B cell (primary cell): ENCODE results near the gene METTL5. TPM values are rescaled to one million over a fixed set of nuclear protein-coding genes. Genes with fewer than 3 reads are reported as not detected.

ENCODE experiments used
- ATAC-seq: fragments of 200-7000 bp; cut with Tn5 transposase; one replicate; pipeline ENCODE4 v1.10.0; 2021; ENCODE audit warnings: low read depth, mild to moderate bottlenecking, moderate number of reproducible peaks, moderate library complexity
- CTCF ChIA-PET: fragments of 350-600 bp; sonication (Branson Sonifier 250); formaldehyde crosslinking; loops from one replicate; lab custom pipeline; 2021; ENCODE audit warnings: antibody characterized with exemption, inconsistent platforms; lab: Charles Lee
- POLR2A ChIA-PET: fragments of 350-600 bp; sonication (Branson Sonifier 250); formaldehyde crosslinking; loops from one replicate; lab custom pipeline; 2021; ENCODE audit warnings: antibody characterized with exemption; lab: Charles Lee
- DNase-seq: peaks from one replicate; pipeline ENCODE4 v3.0.0; 2013
- H2AFZ ChIP-seq: 2 replicates; pipeline ENCODE4 v1.6.1; 2012; ENCODE audit warnings: mild to moderate bottlenecking, low read depth, low read length; ENCODE audit not compliant: insufficient read depth, poor library complexity, severe bottlenecking
- H3K27ac ChIP-seq, 2 donors: 1 replicate in 1 of 2; 2 replicates in 1 of 2; pipeline ENCODE4 v1.5.1; 2012 to 2013; ENCODE audit warnings: low read length in 2 of 2, mild to moderate bottlenecking in 2 of 2, moderate library complexity in 1 of 2
- H3K27me3 ChIP-seq, 4 experiments: fragments of 200-600 bp in 1 of 4; sonication (generic) in 1 of 4; replicated peaks in 1 of 4; 1 replicate in 2 of 4; 2 replicates in 2 of 4; pipeline versions ENCODE4 v1.6.1 to v1.7.0; 2013 to 2016; ENCODE audit warnings: low read length in 3 of 4, mild to moderate bottlenecking in 2 of 4, mixed read lengths in 1 of 4, moderate library complexity in 1 of 4; ENCODE audit not compliant: insufficient read depth in 4 of 4, control insufficient read depth in 3 of 4; ENCODE audit errors: control extremely low read depth in 1 of 4
- H3K36me3 ChIP-seq, 2 experiments: replicated peaks in 1 of 2; 1 replicate in 1 of 2; 2 replicates in 1 of 2; pipeline versions ENCODE4 v1.6.1 to v1.7.1; 2013; ENCODE audit warnings: low read length in 1 of 2; ENCODE audit not compliant: insufficient read depth in 2 of 2, control insufficient read depth in 1 of 2; ENCODE audit errors: control extremely low read depth in 1 of 2, extremely low read depth in 1 of 2
- H3K4me1 ChIP-seq, 2 donors: fragments of 200-600 bp in 1 of 2; sonication (generic) in 1 of 2; 1 replicate in 1 of 2; 2 replicates in 1 of 2; pipeline versions ENCODE4 v1.5.1 to v1.6.1; 2013 to 2017; ENCODE audit warnings: low read length in 2 of 2; ENCODE audit not compliant: control insufficient read depth in 2 of 2, insufficient read depth in 2 of 2
- H3K4me2 ChIP-seq: replicated peaks from 2 replicates; pipeline ENCODE3; 2012; ENCODE audit warnings: mild to moderate bottlenecking, low read depth, low read length; ENCODE audit not compliant: poor library complexity, severe bottlenecking
- H3K4me3 ChIP-seq, 5 experiments: fragments of 200-600 bp in 1 of 5; sonication (generic) in 1 of 5; 1 replicate in 3 of 5; 2 replicates in 2 of 5; pipeline versions ENCODE4 v1.5.1 to v1.7.0; 2011 to 2016; ENCODE audit warnings: low read length in 4 of 5, mild to moderate bottlenecking in 4 of 5, low read depth in 2 of 5, control low read depth in 1 of 5, moderate library complexity in 1 of 5; ENCODE audit not compliant: insufficient read depth in 1 of 5; ENCODE audit errors: control extremely low read depth in 1 of 5, extremely low read depth in 1 of 5
- H3K79me2 ChIP-seq: fragments of 200-600 bp; sonication (generic); one replicate; pipeline ENCODE4 v1.6.0; 2016; ENCODE audit warnings: low read length; ENCODE audit not compliant: control insufficient read depth, insufficient read depth
- H3K9ac ChIP-seq: fragments of 200-600 bp; sonication (generic); 2 replicates; pipeline ENCODE4 v1.6.1; 2017; ENCODE audit warnings: mild to moderate bottlenecking, low read length, moderate library complexity
- H3K9me3 ChIP-seq, 3 donors: one replicate each; pipeline versions ENCODE4 v1.6.1 to v1.7.1; 2013; ENCODE audit warnings: low read length in 2 of 3; ENCODE audit not compliant: control insufficient read depth in 2 of 3, insufficient read depth in 1 of 3; ENCODE audit errors: control extremely low read depth in 1 of 3
- H4K20me1 ChIP-seq: 2 replicates; pipeline ENCODE4 v1.6.0; 2012; ENCODE audit warnings: mild to moderate bottlenecking, low read length; ENCODE audit not compliant: insufficient read depth, control insufficient read depth, poor library complexity, severe bottlenecking
- H3K27ac Mint-ChIP-seq: one replicate; pipeline ENCODE4 v1.8.0; 2021; ENCODE audit warnings: mixed read lengths
- H3K27me3 Mint-ChIP-seq: one replicate; pipeline ENCODE4 v1.8.0; 2021; ENCODE audit warnings: mixed read lengths
- H3K4me1 Mint-ChIP-seq: one replicate; pipeline ENCODE4 v1.8.0; 2021; ENCODE audit warnings: mixed read lengths
- H3K4me3 Mint-ChIP-seq: one replicate; pipeline ENCODE4 v1.8.0; 2021; ENCODE audit warnings: mixed read lengths
- H3K9me3 Mint-ChIP-seq: one replicate; pipeline ENCODE4 v1.8.0; 2022; ENCODE audit warnings: mixed read lengths; ENCODE audit not compliant: insufficient read depth
- CTCF ChIP-seq: fragments of 200-600 bp; IDR thresholded peaks from one replicate; pipeline ENCODE4 v1.8.0; 2022; ENCODE audit warnings: antibody characterized with exemption, mild to moderate bottlenecking
- EZH2 ChIP-seq: IDR thresholded peaks from 2 replicates; pipeline ENCODE4 v1.6.1; 2012; ENCODE audit warnings: borderline replicate concordance, low read depth, mild to moderate bottlenecking, moderate library complexity, low read length; ENCODE audit not compliant: insufficient read depth, poor library complexity, severe bottlenecking
- WGBS: methylation state at CpG from one replicate; pipeline ENCODE4 v1.1.5; 2013; ENCODE audit warnings: missing lambda C conversion rate; ENCODE audit not compliant: insufficient coverage; 5-methylcytosine and 5-hydroxymethylcytosine counted together
- intact Hi-C: fragments of 100-400 bp; cut with micrococcal nuclease; formaldehyde crosslinking; loops from one replicate; pipeline ENCODE4 v1.10.0; 2022
- polyA plus RNA-seq: library from polyadenylated mRNA; depleted of rRNA; stranded (reverse); fragments of >200 nt; gene quantifications from 2 replicates; pipeline ENCODE4 v1.2.3, GENCODE V29; 2012
- total RNA-seq, 2 donors: library from RNA; stranded (reverse); fragments of 120-200 nt in 1 of 2; gene quantifications; 1 replicate in 1 of 2; 2 replicates in 1 of 2; pipeline versions ENCODE4 v1.2.3 to v1.2.4, GENCODE V29; 2013 to 2022

Gene METTL5
- total and polyA plus RNA-seq, 2 donors (not counting 1 experiment from before 2014, with no cell fraction given): 12.7 to 36.4 TPM

DNA sequence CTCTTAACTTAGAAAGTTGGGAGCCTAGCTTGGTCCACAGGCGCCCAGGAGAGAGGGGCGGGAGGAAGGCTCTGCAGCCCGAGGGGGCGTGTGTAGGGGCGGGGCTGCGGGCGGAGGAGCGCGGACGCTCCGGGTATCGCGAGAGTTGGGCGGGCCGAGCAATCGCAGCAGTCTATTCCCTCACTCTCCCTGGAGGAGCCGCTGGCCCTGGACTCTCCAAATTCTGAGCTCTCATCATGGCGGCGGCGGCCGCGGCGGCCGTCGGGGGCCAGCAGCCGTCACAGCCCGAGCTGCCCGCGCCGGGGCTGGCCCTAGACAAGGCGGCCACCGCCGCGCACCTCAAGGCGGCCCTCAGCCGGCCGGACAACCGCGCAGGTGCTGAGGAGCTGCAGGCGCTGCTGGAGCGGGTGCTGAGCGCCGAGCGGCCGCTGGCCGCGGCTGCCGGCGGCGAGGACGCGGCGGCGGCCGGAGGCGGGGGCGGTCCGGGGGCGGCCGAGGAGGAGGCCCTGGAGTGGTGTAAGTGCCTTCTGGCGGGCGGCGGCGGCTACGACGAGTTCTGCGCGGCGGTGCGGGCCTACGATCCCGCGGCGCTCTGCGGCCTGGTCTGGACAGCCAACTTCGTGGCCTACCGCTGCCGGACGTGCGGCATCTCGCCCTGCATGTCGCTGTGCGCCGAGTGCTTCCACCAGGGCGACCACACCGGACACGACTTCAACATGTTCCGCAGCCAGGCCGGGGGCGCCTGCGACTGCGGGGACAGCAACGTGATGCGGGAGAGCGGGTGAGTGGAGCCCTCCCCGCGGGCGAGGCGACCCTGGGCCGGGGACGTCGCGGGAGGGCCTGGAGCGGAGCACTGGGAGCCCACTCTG lies 2.8 kb upstream of the METTL5 start, which contains the start of gene UBR3:
UBR3 (plus strand) TSS at position 183 of the 869 bp plus-strand sequence; CDS start at position 237, 54 bp downstream.
- peak within 1 kb of the TSS; percentile 97 for H3K4me3 Mint-ChIP-seq
- H3K36me3 ChIP-seq: peaks cover 0 to 2% of the 10 kb centered on the region in 2 experiments
- H3K9ac ChIP-seq: peak within 1 kb of the TSS; percentile 73
- peak within 1 kb of the TSS; percentile 85 for H3K27ac Mint-ChIP-seq
- peaks cover 83% of the 10 kb centered on the region for H3K79me2 ChIP-seq
- under 1% methylated on average over 104 of the region's 104 CpGs for WGBS
- peak within 1 kb of the TSS; percentile 86 for H2AFZ ChIP-seq
- H3K27me3 ChIP-seq: no peaks in the 10 kb centered on the region
- DNase-seq: peak; percentile 93
- POLR2A ChIA-PET: interaction anchor here (0.7 to 0.9 kb wide), 2 partner anchors 29 to 1866 kb away, joined by 4 to 6 read pairs; partner anchors contain the start of gene SSB
- CTCF ChIA-PET: interaction anchor here (1.2 to 2.2 kb wide), 2 partner anchors 37 to 101 kb away, joined by 3 to 9 read pairs; no protein-coding TSS in a partner anchor
- peak within 1 kb of the TSS; percentile 50 to 90 (median 60) for H3K4me3 ChIP-seq
- H3K9me3 Mint-ChIP-seq: no peaks in the 10 kb centered on the region
- H3K27ac ChIP-seq: peak within 1 kb of the TSS in 1 of 2 donors; percentile 48
- TF ChIP-seq EZH2 (no peak), CTCF (no peak)
- intact Hi-C loops: loop anchor here (1.0 to 5.0 kb wide), 4 partner anchors 29 to 1860 kb away; partner anchors contain the start of genes CFAP210, DYNC1I2, FASTKD1 and PHOSPHO2
- H3K4me1 ChIP-seq: peaks cover 27 to 33% of the 10 kb centered on the region in 2 donors
- H3K27me3 Mint-ChIP-seq: no peaks in the 10 kb centered on the region
- H3K4me2 ChIP-seq: peak within 1 kb of the TSS; percentile 95
- H3K9me3 ChIP-seq: no peaks in the 10 kb centered on the region
- peaks cover 52% of the 10 kb centered on the region for H3K4me1 Mint-ChIP-seq
- peak; percentile 85 for ATAC-seq
- H4K20me1 ChIP-seq: peaks cover 22% of the 10 kb centered on the region
